8988T (cell line): ENCODE data around the gene CAST.

Experiments used
- DNase-seq: peaks from one replicate; pipeline ENCODE4 v3.0.0; 2011

CAST gene

GRCh38 chr5:96645091-96645490 lies 17.1 kb upstream of the CAST start:
- DNase-seq, result no peak

DNA sequence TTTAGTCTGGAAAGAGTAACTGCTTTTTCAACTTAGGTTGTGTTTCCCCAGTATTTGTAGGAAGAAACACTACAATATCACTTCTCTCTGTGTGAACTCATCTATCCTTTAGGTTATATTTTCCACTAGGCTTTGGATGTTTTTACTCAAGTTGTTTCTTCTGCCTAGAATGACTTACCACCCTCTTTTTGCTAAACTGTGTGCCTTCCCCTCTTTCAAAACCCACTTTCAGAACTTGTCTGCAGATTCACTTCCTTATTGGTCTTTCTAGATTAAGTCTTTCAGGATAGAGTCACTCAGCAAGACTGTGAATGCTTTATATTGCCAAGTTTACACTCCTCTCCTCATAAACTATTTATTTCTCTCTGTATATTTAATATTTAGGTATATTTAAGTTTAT lies 14.2 kb upstream of the CAST start:
- no peak for DNase-seq

- no peak for DNase-seq
Observed at GRCh38 chr5:96648593-96648992, 13.6 kb upstream of the CAST start.

DNA sequence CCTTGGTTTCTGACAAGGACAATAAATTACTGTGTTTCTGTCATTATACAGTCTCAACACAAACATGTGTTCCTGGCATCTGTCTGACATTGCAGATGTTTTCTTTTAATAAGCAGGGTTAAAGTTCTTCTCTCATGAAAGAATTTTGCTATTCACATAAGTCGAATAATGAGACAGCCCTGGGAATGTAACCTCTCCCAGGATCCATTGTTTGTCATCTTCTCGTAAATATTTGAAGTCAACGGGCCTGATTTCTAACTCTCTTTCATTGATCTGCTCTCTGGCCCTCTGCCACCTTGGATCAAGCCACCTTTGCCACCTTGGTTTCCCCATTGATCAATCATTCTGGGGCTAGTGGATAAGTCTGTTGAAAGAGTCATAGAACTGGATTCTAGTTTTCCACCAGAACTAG lies 12.9 kb upstream of the CAST start:
- DNase-seq, result no peak

DNA sequence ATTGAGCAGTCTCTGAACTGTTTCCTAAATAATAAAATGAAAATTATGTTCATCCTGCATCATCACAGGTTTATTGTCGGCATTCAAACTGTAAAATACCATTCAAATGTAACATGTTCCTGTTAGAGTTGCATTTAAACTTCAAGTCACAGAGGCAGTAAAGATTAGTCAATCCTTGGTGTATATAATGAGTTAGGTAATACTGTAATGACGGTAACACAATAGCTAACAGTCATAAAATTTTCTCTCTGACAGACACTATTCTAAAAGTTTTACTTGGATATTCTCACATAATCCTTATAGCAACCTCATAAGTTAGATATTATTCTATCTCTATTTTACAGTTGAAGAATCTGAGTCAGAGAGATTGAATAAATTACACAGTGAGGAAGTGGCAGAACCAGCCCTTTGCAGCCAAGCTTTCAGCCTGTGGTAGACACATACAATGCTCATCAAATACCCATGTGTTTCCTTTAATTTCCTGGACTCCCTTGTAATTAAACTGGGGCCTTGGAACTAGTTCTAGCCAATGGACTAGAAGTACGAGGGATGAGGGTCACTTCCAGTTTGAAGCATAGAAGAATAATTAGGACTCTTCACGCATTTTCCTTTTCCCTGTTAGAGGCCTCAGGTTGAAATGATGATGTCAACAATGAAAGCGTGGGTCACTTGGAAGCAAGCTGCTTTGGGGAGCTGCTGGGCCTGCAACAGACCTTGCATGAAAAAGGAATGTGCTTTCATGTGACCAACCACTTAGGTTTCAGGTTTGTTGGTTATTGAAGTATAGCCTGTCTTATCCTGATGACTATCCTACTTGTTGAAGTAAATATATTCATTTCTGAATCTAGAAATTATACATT lies 12.3 kb upstream of the CAST start:
- DNase-seq, result no peak

GRCh38 chr5:96651047-96651446 lies 11.1 kb upstream of the CAST start:
- no peak for DNase-seq

DNA sequence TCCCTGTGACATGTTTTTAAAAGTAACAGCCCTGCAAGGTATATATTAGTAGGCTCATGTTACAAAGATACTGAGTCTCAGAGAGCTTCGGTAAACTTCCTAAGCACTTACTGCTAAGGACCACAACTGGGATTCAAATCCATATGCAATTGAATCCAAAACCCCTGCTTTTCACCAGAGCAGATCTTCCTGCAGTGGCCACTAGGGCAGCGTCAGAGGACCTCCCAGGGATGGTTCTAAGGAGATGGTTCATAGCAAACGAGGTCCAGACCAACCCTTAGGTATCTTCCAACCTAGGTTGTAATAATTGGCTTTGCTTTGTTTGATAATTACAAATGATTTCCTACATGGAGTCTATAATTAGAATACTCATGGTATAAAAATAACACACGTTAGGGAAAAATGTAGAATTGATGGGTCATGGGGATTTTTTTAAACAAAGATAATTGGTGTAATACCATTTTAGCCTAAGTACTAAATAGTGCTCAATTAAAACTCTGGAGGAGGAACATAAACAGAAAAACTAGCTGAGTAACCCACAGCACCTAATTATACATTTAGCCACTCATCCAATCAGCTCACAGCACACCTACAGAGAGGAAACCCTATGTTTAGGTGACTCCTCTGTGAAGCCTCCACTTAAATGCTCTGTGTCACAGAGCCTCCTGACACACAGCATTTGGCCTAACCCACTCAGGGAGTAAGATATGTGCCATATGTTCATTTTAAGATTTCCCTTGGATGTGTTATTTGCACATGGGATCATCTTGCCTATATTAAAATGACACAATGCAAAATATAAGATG lies 10.0 kb upstream of the CAST start:
- DNase-seq, result no peak

GRCh38 chr5:96652769-96653454 lies 9.3 kb upstream of the CAST start:
- DNase-seq, result no peak

DNA sequence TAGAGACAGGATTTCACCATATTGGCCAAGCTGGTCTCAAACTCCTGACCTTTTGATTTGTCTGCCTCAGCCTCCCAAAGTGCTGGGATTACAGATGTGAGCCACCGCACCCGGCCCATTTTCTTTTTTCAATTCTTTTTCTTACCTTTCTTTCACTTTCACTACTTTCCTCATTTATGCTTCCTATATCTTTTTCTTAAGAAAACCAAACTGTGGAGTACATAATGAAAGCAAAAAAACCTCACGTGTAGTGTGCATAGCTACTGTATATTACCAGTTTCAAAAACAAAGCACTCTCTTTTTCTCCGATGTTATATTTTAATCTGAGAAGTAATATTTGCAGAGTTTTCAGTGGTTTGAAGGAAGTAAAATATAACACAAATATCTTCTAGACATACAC lies 8.0 kb upstream of the CAST start:
- DNase-seq, result no peak

GRCh38 chr5:96655085-96655484 lies 7.1 kb upstream of the CAST start:
- no peak for DNase-seq

- DNase-seq, result no peak
Observed at GRCh38 chr5:96655506-96655905, 6.7 kb upstream of the CAST start.

GRCh38 chr5:96657068-96657467 lies 5.1 kb upstream of the CAST start:
- peak; percentile 32 for DNase-seq

GRCh38 chr5:96658272-96658671 lies 3.9 kb upstream of the CAST start:
- DNase-seq, result no peak

GRCh38 chr5:96659170-96659569 lies 3.0 kb upstream of the CAST start:
- no peak for DNase-seq

- no peak for DNase-seq
Observed at GRCh38 chr5:96660971-96661854, 963 bp upstream of the CAST start.

GRCh38 chr5:96662725-96663518 lies 746 bp downstream of the CAST start:
- peak; percentile 94 for DNase-seq

GRCh38 chr5:96663608-96664007 lies 1.4 kb downstream of the CAST start:
- no peak for DNase-seq

- DNase-seq, result no peak
Observed at GRCh38 chr5:96664669-96665068, 2.5 kb downstream of the CAST start.

DNA sequence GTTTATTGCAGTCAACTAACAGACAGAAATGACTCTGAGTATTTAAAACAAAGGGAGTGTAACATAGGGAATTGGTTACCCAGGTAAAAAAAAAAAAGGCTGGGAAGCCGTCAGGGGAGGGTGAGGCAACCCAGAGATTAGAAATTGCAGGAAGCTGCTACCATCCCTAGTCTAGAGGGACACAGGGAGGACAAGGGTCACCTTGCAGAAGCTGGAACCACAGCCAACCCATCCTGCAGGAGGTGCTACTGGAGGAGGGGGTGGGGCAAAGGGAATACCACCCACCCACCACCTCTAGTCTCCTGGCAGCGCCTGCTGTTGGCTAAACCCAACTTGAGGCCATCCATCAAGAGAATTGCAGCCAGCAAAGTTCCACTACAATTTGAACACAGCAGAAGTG lies 6.5 kb downstream of the CAST start:
- no peak for DNase-seq

DNA sequence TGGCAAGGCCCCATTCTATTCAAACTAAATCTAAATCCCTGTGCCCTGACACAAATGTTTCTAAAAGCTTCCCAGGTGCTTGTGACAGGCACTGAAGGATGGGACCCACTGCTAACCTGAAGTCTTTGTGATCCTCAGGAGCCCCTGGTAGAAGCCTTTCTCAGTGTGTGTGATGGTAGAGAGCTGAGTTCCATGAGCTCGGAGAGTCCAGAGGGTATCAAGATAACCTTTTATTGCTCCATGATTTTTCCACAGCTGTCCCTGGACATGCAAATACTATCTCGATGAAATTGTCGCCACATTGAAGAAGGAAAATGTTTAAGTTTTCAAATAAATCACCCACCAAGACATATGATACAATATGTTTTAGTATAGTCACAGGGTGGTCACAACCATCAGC lies 7.7 kb downstream of the CAST start:
- no peak for DNase-seq

DNA sequence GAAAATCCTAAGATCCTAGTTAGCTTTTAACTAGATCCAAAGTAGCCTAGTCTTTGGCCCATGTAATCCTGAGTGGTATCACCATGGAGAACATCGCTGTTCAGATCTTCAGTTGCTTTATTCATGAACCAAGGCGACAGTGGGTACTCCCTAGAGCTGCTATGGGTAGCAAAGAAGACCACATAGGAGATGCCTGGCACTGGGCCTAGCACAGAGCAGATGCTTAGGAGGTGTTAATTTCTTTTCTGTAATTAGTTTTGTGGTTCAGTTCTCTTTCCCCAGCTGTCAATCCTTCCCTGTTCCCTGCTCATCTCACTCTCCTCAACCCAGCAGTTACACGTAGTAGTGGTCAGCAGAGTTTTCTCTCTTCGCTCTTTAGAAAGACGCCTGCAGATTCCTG lies 9.3 kb downstream of the CAST start:
- no peak for DNase-seq

GRCh38 chr5:96673127-96673526 lies 11.0 kb downstream of the CAST start:
- no peak for DNase-seq
